DND-41 (cell line): ENCODE results near the gene GRIK2.

Experiments
- ATAC-seq: fragments of 200-7000 bp; cut with Tn5 transposase; 3 replicates; pipeline ENCODE4 v1.9.1; 2021; ENCODE audit warnings: low read depth; ENCODE audit not compliant: insufficient read depth
- DNase-seq: peaks from one replicate; pipeline ENCODE4 v3.0.0-alpha.2; 2020
- H2AFZ ChIP-seq: 2 replicates; pipeline ENCODE4 v1.6.0; 2012; ENCODE audit warnings: low read depth, low read length
- H3K27ac ChIP-seq: 2 replicates; pipeline ENCODE4 v1.5.1; 2012; ENCODE audit warnings: low read length, inconsistent platforms
- H3K27me3 ChIP-seq: fragments of 200-600 bp; sonication (generic); 2 replicates; pipeline ENCODE4 v1.6.0; 2012; ENCODE audit warnings: low read length, mild to moderate bottlenecking, inconsistent platforms; ENCODE audit not compliant: insufficient read depth, poor library complexity
- H3K36me3 ChIP-seq: 2 replicates; pipeline ENCODE4 v1.5.1; 2012; ENCODE audit warnings: low read length, inconsistent platforms; ENCODE audit not compliant: insufficient read depth
- H3K4me1 ChIP-seq: 2 replicates; pipeline ENCODE4 v1.5.1; 2012; ENCODE audit warnings: mild to moderate bottlenecking, low read length; ENCODE audit not compliant: insufficient read depth
- H3K4me2 ChIP-seq: 2 replicates; pipeline ENCODE4 v1.6.0; 2012; ENCODE audit warnings: mild to moderate bottlenecking, moderate library complexity, low read length, inconsistent platforms; ENCODE audit not compliant: insufficient read depth
- H3K4me3 ChIP-seq, 2 experiments: fragments of 200-600 bp in 1 of 2; shearing (Covaris generic) in 1 of 2; 2 replicates each; pipeline ENCODE4 v1.5.1; 2012 to 2016; ENCODE audit warnings: inconsistent platforms in 2 of 2, low read length in 2 of 2, mild to moderate bottlenecking in 2 of 2, low read depth in 1 of 2, moderate library complexity in 1 of 2
- H3K79me2 ChIP-seq: 2 replicates; pipeline ENCODE4 v1.6.0; 2012; ENCODE audit warnings: low read length, inconsistent platforms; ENCODE audit not compliant: insufficient read depth
- H3K9ac ChIP-seq: 2 replicates; pipeline ENCODE4 v1.6.0; 2012; ENCODE audit warnings: low read depth, mild to moderate bottlenecking, inconsistent platforms, low read length, moderate library complexity
- H3K9me3 ChIP-seq: 2 replicates; pipeline ENCODE4 v1.5.1; 2012; ENCODE audit warnings: low read length, moderate library complexity, mild to moderate bottlenecking, inconsistent platforms; ENCODE audit not compliant: insufficient read depth, severe bottlenecking
- H4K20me1 ChIP-seq: 2 replicates; pipeline ENCODE4 v1.6.0; 2012; ENCODE audit warnings: low read length; ENCODE audit not compliant: insufficient read depth
- CTCF ChIP-seq: IDR thresholded peaks from 2 replicates; pipeline ENCODE4 v1.5.1; 2012; ENCODE audit warnings: borderline replicate concordance, low read length, moderate library complexity, mild to moderate bottlenecking; ENCODE audit not compliant: poor library complexity, severe bottlenecking; ENCODE audit errors: extremely low read depth
- EZH2 ChIP-seq: IDR thresholded peaks from 3 replicates; pipeline ENCODE4 v1.6.1; 2012; ENCODE audit warnings: borderline replicate concordance, low read depth, mild to moderate bottlenecking, moderate library complexity, low read length, inconsistent platforms; ENCODE audit not compliant: severe bottlenecking

Gene GRIK2

GRCh38 chr6:101980924-101981323 is 587.4 kb downstream of the GRIK2 start:
- no peak overlapping the region for H3K27ac ChIP-seq
- H2AFZ ChIP-seq: no peak overlapping the region
- no peaks in the 10 kb centered on the region for H3K36me3 ChIP-seq
- no peaks in the 10 kb centered on the region for H3K27me3 ChIP-seq
- no peak overlapping the region for H3K4me3 ChIP-seq
- no peak overlapping the region for H3K4me2 ChIP-seq
- no peak overlapping the region for H3K9ac ChIP-seq
- H3K9me3 ChIP-seq: no peaks in the 10 kb centered on the region
- H4K20me1 ChIP-seq: no peaks in the 10 kb centered on the region
- ATAC-seq: no peak
- no peak for DNase-seq
- no peaks in the 10 kb centered on the region for H3K79me2 ChIP-seq
- H3K4me1 ChIP-seq: no peaks in the 10 kb centered on the region
- TF ChIP-seq EZH2: no peak
- no peak for TF ChIP-seq CTCF

- ATAC-seq (no peak), DNase-seq (no peak)
- H3K4me1 ChIP-seq: no peaks in the 10 kb centered on the region
- no peak overlapping the region for H3K4me3 ChIP-seq
- H4K20me1 ChIP-seq: no peaks in the 10 kb centered on the region
- H2AFZ ChIP-seq: no peak overlapping the region
- no peaks in the 10 kb centered on the region for H3K36me3 ChIP-seq
- H3K4me2 ChIP-seq: no peak overlapping the region
- no peaks in the 10 kb centered on the region for H3K9me3 ChIP-seq
- no peak overlapping the region for H3K9ac ChIP-seq
- H3K27me3 ChIP-seq: no peaks in the 10 kb centered on the region
- H3K79me2 ChIP-seq: no peaks in the 10 kb centered on the region
- TF ChIP-seq CTCF (no peak), EZH2 (no peak)
- H3K27ac ChIP-seq: no peak overlapping the region
Measured at GRCh38 chr6:101986476-101986875, 593.0 kb downstream of the GRIK2 start.

GRCh38 chr6:101992286-101992685 is 598.8 kb downstream of the GRIK2 start:
- H3K27ac ChIP-seq: no peak overlapping the region
- H3K9me3 ChIP-seq: no peaks in the 10 kb centered on the region
- no peak overlapping the region for H2AFZ ChIP-seq
- DNase-seq (no peak), ATAC-seq (no peak)
- no peaks in the 10 kb centered on the region for H3K4me1 ChIP-seq
- H3K9ac ChIP-seq: no peak overlapping the region
- no peaks in the 10 kb centered on the region for H4K20me1 ChIP-seq
- H3K36me3 ChIP-seq: no peaks in the 10 kb centered on the region
- H3K79me2 ChIP-seq: no peaks in the 10 kb centered on the region
- no peaks in the 10 kb centered on the region for H3K27me3 ChIP-seq
- H3K4me3 ChIP-seq: no peak overlapping the region
- no peak for TF ChIP-seq CTCF
- TF ChIP-seq EZH2: no peak
- H3K4me2 ChIP-seq: no peak overlapping the region

GRCh38 chr6:101994521-101994920 is 601.0 kb downstream of the GRIK2 start:
- no peak overlapping the region for H3K4me3 ChIP-seq
- no peaks in the 10 kb centered on the region for H4K20me1 ChIP-seq
- H3K27ac ChIP-seq: no peak overlapping the region
- TF ChIP-seq CTCF (no peak), EZH2 (no peak)
- DNase-seq (no peak), ATAC-seq (no peak)
- H3K4me2 ChIP-seq: no peak overlapping the region
- no peaks in the 10 kb centered on the region for H3K27me3 ChIP-seq
- H3K4me1 ChIP-seq: no peaks in the 10 kb centered on the region
- no peaks in the 10 kb centered on the region for H3K36me3 ChIP-seq
- no peak overlapping the region for H2AFZ ChIP-seq
- no peak overlapping the region for H3K9ac ChIP-seq
- H3K9me3 ChIP-seq: no peaks in the 10 kb centered on the region
- H3K79me2 ChIP-seq: no peaks in the 10 kb centered on the region
